Skeletal muscle tissue (tissue), 4 donors: ENCODE data around the gene RALA. TPM values are rescaled to one million over a fixed set of nuclear protein-coding genes. Genes with fewer than 3 reads are reported as not detected.

Experiments used
- H3K27ac ChIP-seq: one replicate; pipeline ENCODE4 v1.7.0; 2013; ENCODE audit warnings: mild to moderate bottlenecking, low read depth, low read length, inconsistent platforms
- H3K27me3 ChIP-seq, 3 donors: one replicate each; pipeline ENCODE4 v1.7.0; 2013; ENCODE audit warnings: low read length in 3 of 3; ENCODE audit not compliant: control insufficient read depth in 3 of 3, insufficient read depth in 3 of 3
- H3K36me3 ChIP-seq, 3 donors: one replicate each; pipeline ENCODE4 v1.7.0; 2013; ENCODE audit warnings: low read length in 3 of 3; ENCODE audit not compliant: control insufficient read depth in 3 of 3, insufficient read depth in 3 of 3
- H3K4me1 ChIP-seq, 3 donors: one replicate each; pipeline ENCODE4 v1.7.0; 2013; ENCODE audit warnings: low read length in 3 of 3, mild to moderate bottlenecking in 3 of 3; ENCODE audit not compliant: control insufficient read depth in 3 of 3, insufficient read depth in 3 of 3
- H3K4me3 ChIP-seq, 3 donors: one replicate each; pipeline ENCODE4 v1.7.0; 2013; ENCODE audit warnings: low read length in 3 of 3
- H3K9ac ChIP-seq, 3 donors: one replicate each; pipeline ENCODE4 v1.7.0; 2013; ENCODE audit warnings: low read length in 3 of 3, mild to moderate bottlenecking in 3 of 3, moderate library complexity in 2 of 3, low read depth in 1 of 3
- H3K9me3 ChIP-seq, 3 donors: one replicate each; pipeline ENCODE4 v1.7.0; 2013; ENCODE audit warnings: low read length in 3 of 3; ENCODE audit not compliant: control insufficient read depth in 3 of 3
- total RNA-seq: library from RNA; depleted of rRNA; stranded (reverse); fragments of >200 nt; gene quantifications from one replicate; pipeline ENCODE4 v1.2.3, GENCODE V29; 2014
- donor health status: Osteomylitis.

Gene RALA
- total RNA-seq, 1 donor from 2014 or later = 11.5 TPM

GRCh38 chr7:39753823-39754325 lies 130.5 kb downstream of the RALA start:
- no peak overlapping the region for H3K27ac ChIP-seq
- H3K9ac ChIP-seq = no peak overlapping the region
- no peaks in the 10 kb centered on the region for H3K36me3 ChIP-seq
- H3K9me3 ChIP-seq = no peaks in the 10 kb centered on the region
- no peak overlapping the region for H3K4me3 ChIP-seq
- H3K4me1 ChIP-seq = no peaks in the 10 kb centered on the region
- no peaks in the 10 kb centered on the region for H3K27me3 ChIP-seq

GRCh38 chr7:39754326-39755120 lies 131.2 kb downstream of the RALA start:
- no peaks in the 10 kb centered on the region for H3K9me3 ChIP-seq
- no peaks in the 10 kb centered on the region for H3K36me3 ChIP-seq
- no peak overlapping the region for H3K4me3 ChIP-seq
- no peaks in the 10 kb centered on the region for H3K4me1 ChIP-seq
- no peak overlapping the region for H3K27ac ChIP-seq
- H3K27me3 ChIP-seq = no peaks in the 10 kb centered on the region
- H3K9ac ChIP-seq = no peak overlapping the region

GRCh38 chr7:39757604-39758003 lies 134.2 kb downstream of the RALA start:
- H3K27ac ChIP-seq = no peak overlapping the region
- H3K36me3 ChIP-seq = no peaks in the 10 kb centered on the region
- H3K4me3 ChIP-seq = no peak overlapping the region

More at GRCh38 chr7:39757604-39758003, 134.2 kb downstream of the RALA start:
- H3K9ac ChIP-seq = no peak overlapping the region
- no peaks in the 10 kb centered on the region for H3K9me3 ChIP-seq
- H3K4me1 ChIP-seq = no peaks in the 10 kb centered on the region
- H3K27me3 ChIP-seq = no peaks in the 10 kb centered on the region

Other genes with a start within 250 kb of the RALA start
- gene YAE1, start 57.2 kb upstream of the RALA start, total RNA-seq = 15.7 TPM